Epithelial cell of esophagus (primary cell): Measurements from ENCODE around the gene RACGAP1.
A peak's percentile ranks its signal among the peaks of the same experiment; 100 is the strongest.

Experiments
- DNase-seq: peaks from one replicate; pipeline ENCODE4 v3.0.0; 2010; ENCODE audit warnings: low read depth
- H3K4me3 ChIP-seq: 2 replicates; pipeline ENCODE4 v1.5.1; 2011; ENCODE audit warnings: mild to moderate bottlenecking, low read length, control low read depth
- TF ChIP-seq, protein P1 (sequence below): IDR thresholded peaks from 2 replicates; pipeline ENCODE4 v1.5.1; 2011; ENCODE audit warnings: low read depth, mild to moderate bottlenecking, low read length, control low read depth, inconsistent platforms; ENCODE audit not compliant: insufficient read depth; ENCODE audit errors: missing control alignments

Gene RACGAP1

DNA sequence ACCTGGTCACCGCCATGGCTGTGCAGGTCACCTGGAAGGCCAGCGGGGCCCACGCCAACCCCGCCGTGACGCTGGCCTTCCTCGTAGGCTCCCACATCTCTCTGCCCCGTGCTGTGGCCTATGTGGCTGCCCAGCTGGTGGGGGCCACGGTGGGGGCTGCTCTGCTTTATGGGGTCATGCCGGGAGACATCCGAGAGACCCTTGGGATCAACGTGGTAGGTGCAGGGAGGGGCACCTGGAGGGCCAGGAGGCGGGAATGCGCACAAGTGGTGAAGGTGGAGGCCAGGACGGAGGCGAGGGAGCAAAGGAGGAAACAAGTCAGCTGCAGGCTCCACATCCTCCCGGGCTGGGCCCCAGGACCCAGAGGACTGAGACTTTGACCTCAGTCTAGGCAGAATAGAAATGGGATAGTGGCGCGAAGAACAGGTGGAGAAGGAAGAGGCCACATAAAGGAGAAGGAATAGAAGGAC lies 51.9 kb downstream of the RACGAP1 start:
- no peak overlapping the region for H3K4me3 ChIP-seq
- no peak for DNase-seq
- TF ChIP-seq, protein P1, sequence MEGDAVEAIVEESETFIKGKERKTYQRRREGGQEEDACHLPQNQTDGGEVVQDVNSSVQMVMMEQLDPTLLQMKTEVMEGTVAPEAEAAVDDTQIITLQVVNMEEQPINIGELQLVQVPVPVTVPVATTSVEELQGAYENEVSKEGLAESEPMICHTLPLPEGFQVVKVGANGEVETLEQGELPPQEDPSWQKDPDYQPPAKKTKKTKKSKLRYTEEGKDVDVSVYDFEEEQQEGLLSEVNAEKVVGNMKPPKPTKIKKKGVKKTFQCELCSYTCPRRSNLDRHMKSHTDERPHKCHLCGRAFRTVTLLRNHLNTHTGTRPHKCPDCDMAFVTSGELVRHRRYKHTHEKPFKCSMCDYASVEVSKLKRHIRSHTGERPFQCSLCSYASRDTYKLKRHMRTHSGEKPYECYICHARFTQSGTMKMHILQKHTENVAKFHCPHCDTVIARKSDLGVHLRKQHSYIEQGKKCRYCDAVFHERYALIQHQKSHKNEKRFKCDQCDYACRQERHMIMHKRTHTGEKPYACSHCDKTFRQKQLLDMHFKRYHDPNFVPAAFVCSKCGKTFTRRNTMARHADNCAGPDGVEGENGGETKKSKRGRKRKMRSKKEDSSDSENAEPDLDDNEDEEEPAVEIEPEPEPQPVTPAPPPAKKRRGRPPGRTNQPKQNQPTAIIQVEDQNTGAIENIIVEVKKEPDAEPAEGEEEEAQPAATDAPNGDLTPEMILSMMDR = no peak

DNA sequence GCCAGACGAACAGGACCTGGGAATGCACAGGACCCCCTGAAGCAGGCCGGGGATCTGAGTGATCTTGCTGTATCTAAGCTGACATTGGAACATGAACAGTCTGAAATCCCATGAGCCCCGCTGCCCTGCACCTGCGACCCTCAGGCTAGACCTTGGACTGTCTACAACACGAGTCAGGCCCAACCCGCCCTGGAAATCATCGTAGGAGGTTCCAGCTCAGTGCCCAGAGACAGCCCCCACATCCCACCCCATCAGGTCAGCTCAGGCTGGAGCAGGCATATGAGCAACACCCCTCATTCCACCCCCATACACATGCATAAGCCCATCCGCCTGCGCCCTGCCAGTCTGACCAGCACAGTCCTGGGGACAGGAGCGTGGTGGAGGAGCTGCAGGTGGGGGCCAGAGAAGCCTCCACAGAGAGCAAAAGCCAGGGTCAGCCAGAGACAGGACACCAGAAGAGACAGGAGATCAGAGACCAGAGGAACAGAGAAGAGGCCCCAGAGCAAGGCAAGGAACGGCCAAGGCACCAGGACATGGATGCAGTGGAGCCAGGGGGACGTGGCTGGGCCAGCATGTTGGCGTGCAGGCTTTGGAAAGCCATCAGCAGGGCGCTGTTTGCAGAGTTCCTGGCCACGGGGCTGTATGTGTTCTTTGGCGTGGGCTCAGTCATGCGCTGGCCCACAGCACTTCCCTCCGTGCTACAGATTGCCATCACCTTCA lies 52.5 kb downstream of the RACGAP1 start, which contains the start of gene AQP6:
Gene AQP6 (plus strand): TSS at position 307 of the 720 bp plus-strand sequence. CDS start 227 bp downstream, at position 534.
- DNase-seq = no peak
- TF ChIP-seq, protein P1 = no peak
- no peak within 1 kb of the TSS for H3K4me3 ChIP-seq

DNA sequence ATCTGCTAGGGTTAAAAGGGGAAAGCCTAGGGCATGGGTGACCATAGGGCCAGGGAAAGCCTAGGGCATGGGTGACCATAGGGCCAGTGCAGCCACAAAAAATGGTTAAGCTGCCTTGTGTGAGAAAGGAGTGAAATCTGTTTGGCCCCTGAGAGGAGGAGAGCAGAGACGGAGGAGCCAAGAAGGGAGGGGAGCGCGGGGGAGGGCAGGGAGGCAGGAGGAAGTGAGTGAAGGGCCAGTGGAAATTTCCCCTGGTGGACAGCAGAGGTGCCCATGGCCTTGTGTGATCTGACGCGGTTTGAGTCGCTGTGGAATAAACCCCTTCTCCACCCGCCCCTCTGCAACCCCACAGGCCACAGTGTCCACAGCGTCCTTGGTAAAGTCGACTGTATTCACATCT lies 53.2 kb downstream of the RACGAP1 start:
- no peak overlapping the region for H3K4me3 ChIP-seq
- TF ChIP-seq, protein P1 = no peak
- no peak for DNase-seq

DNA sequence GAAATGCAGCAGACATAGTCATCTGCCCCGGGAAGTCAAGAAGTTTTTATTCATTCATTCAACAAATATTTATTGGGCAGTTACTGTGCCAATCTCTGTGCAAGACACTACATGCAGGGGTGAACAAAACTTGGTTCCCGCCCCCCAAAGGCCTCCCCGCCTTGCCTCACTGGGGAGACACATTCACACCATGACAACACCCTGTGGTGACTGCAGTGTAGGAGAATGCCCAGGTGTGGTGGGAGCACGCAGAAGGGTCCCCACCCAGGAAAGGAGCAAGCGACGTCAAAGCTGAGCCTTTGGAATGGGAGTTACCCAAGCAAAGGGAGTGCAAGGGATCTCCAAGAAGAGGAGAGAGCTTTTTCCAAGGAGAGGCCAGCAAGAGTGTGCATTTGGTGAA lies 54.2 kb downstream of the RACGAP1 start:
- TF ChIP-seq, protein P1 = no peak
- DNase-seq = peak; percentile 89
- H3K4me3 ChIP-seq = no peak overlapping the region

DNA sequence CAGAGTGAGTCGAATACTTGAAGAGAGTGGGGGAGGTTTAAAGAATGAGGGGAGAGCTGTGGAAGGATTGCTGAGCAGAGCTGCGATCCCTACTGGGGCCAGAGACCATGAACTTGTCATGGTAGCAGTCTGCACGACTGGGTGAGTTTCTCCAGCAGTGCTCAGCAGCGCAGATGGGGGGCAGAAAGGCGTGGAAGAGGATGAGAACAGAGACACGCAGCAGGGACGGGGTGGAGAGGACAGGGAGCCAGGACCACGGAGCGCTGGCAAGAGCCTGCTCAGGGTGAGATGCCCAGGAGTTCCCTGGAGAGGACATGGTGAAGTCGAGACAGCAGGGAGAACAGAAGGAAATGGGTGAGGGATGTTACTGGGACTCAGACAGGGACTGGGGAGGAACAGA lies 54.6 kb downstream of the RACGAP1 start:
- DNase-seq = no peak
- TF ChIP-seq, protein P1 = no peak
- no peak overlapping the region for H3K4me3 ChIP-seq

DNA sequence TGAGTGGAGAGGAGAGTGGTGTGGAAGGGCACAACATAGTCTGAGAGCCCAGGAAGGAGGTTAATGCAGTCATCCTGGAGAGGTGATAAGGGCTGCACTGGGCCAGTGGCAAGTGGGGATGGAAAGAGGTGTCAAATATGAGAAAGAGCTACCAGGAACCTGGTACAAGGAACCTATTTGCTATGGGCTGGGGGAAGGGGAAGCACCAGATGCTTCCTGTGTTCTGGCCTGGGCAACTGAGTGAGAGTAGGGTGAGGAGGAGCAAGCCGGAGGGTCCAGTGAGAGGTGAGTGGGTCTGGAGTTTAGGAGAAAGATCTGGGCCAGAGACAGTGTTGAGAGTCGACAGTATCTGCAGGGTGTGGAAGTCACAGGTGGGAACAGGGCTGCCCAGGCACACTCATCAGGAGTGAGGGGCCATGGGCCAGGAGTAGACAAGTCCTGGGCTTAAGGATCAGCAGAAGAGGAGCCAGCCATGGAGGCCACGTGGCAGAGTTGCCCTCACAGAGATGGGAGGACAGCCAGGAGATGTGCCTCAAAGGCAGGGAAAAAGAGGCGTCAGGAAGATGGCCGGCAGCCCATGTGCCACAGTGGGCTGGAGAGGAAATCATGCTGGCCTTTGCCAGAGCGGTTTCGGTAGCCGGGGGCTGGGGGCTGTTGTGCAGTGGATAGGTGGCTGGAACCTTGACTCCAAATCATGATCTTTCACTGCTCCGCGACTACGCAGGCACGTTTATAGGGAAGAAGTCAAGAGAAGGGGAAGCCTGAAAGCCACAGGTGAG lies 55.5 kb downstream of the RACGAP1 start:
- no peak overlapping the region for H3K4me3 ChIP-seq
- TF ChIP-seq, protein P1 = no peak
- no peak for DNase-seq
